GM12878 (cell line): ENCODE measurements around the gene KIF18A. TPM values are rescaled to one million over a fixed set of nuclear protein-coding genes. Genes with fewer than 3 reads are reported as not detected.

Experiments used
- ATAC-seq: fragments of 200-7000 bp; cut with Tn5 transposase; 3 replicates; pipeline ENCODE4 v1.9.1; 2020; ENCODE audit warnings: mild to moderate bottlenecking, moderate library complexity
- BruUV-seq: library from RNA; stranded (reverse); fragments of 400-500 nt; replicated peaks from 2 replicates; lab custom pipeline; 2021; lab: Mats Ljungman, UMichigan
- CTCF ChIA-PET: fragments of 300-600 bp; sonication (Branson Sonifier 250); formaldehyde crosslinking; extraction: SDS; loops from one replicate; lab custom pipeline; 2021; ENCODE audit warnings: inconsistent platforms; lab: Yijun Ruan, JAX
- POLR2A ChIA-PET: fragments of 350-600 bp; formaldehyde crosslinking; extraction: SDS; loops from one replicate; lab custom pipeline; 2021; ENCODE audit warnings: inconsistent platforms; lab: Charles Lee
- RAD21 ChIA-PET: fragments of 300-600 bp; sonication (Branson Sonifier 250); formaldehyde crosslinking; loops from one replicate; lab custom pipeline; 2023; ENCODE audit warnings: antibody characterized with exemption; ENCODE audit not compliant: unreplicated experiment; lab: Charles Lee
- SMC1A ChIA-PET: fragments of 300-600 bp; sonication (Branson Sonifier 250); formaldehyde crosslinking; loops from one replicate; lab custom pipeline; 2023; ENCODE audit not compliant: unreplicated experiment, uncharacterized antibody; lab: Charles Lee
- DNase-seq: peaks from one replicate; pipeline ENCODE4 v3.0.0-alpha.2; 2011; ENCODE audit warnings: low read depth, low spot score
- FAIRE-seq: peaks from 3 replicates; lab custom pipeline; 2011; peaks lifted over from hg19 to GRCh38; lab: Jason Lieb, UNC
- H2AFZ ChIP-seq: 2 replicates; pipeline ENCODE4 v1.6.0; 2011; ENCODE audit warnings: low read depth, low read length, control low read depth; ENCODE audit not compliant: control insufficient read depth
- H3K27ac ChIP-seq: 2 replicates; pipeline ENCODE4 v1.5.1; 2011; ENCODE audit warnings: control low read depth; ENCODE audit not compliant: control insufficient read depth, insufficient read depth
- H3K27me3 ChIP-seq, 2 experiments: replicated peaks in 1 of 2; 2 replicates each; pipeline versions ENCODE4 v1.6.0 to v1.6.1; 2011; ENCODE audit warnings: low read length in 1 of 2; ENCODE audit not compliant: control insufficient read depth in 2 of 2, insufficient read depth in 2 of 2
- H3K36me3 ChIP-seq, 2 experiments: 2 replicates each; pipeline ENCODE4 v1.5.1; 2011; ENCODE audit warnings: low read length in 1 of 2; ENCODE audit not compliant: control insufficient read depth in 2 of 2, insufficient read depth in 2 of 2
- H3K4me1 ChIP-seq: 2 replicates; pipeline ENCODE4 v1.6.1; 2011; ENCODE audit warnings: mild to moderate bottlenecking, low read length, moderate library complexity, mixed read lengths; ENCODE audit not compliant: control insufficient read depth, insufficient read depth
- H3K4me2 ChIP-seq: 2 replicates; pipeline ENCODE4 v1.6.0; 2011; ENCODE audit warnings: control low read depth; ENCODE audit not compliant: control insufficient read depth, insufficient read depth
- H3K4me3 ChIP-seq: fragments of 200-600 bp; sonication (generic); 2 replicates; pipeline ENCODE4 v1.5.1; 2016
- H3K79me2 ChIP-seq: 2 replicates; pipeline ENCODE4 v1.6.0; 2011; ENCODE audit warnings: low read length; ENCODE audit not compliant: control insufficient read depth, insufficient read depth
- H3K9ac ChIP-seq: 2 replicates; pipeline ENCODE4 v1.8.0; 2011; ENCODE audit warnings: low read length, control low read depth, mixed read lengths; ENCODE audit not compliant: control insufficient read depth, insufficient read depth
- H3K9me3 ChIP-seq: replicated peaks from 3 replicates; pipeline ENCODE4 v1.5.1; 2011; ENCODE audit warnings: mild to moderate bottlenecking, low read length; ENCODE audit not compliant: control insufficient read depth, insufficient read depth
- H4K20me1 ChIP-seq: 2 replicates; pipeline ENCODE4 v1.6.0; 2011; ENCODE audit not compliant: control insufficient read depth, insufficient read depth
- BHLHE40 ChIP-seq, 2 experiments: fragments of 450-650 bp in 1 of 2; IDR thresholded peaks; 2 replicates each; pipeline ENCODE4 v1.6.1; 2011 to 2017; ENCODE audit warnings: low read depth in 2 of 2, borderline replicate concordance in 1 of 2, improper control_type of control experiment in 1 of 2, low read length in 1 of 2, mild to moderate bottlenecking in 1 of 2
- CEBPZ ChIP-seq: fragments of 150-350 bp; IDR thresholded peaks from 2 replicates; pipeline ENCODE4 v1.6.1; 2016; ENCODE audit warnings: low read depth, low read length
- CHD2 ChIP-seq: IDR thresholded peaks from 2 replicates; pipeline ENCODE4 v1.6.1; 2011; ENCODE audit warnings: low read depth, low read length, improper control_type of control experiment, borderline replicate concordance
- CUX1 ChIP-seq: IDR thresholded peaks from 2 replicates; pipeline ENCODE4 v1.6.1; 2012; ENCODE audit warnings: improper control_type of control experiment, low read depth, low read length; ENCODE audit not compliant: insufficient replicate concordance
- KDM1A ChIP-seq: fragments of 200-600 bp; sonication (generic); IDR thresholded peaks from 2 replicates; pipeline ENCODE4 v1.6.1; 2016; ENCODE audit warnings: borderline replicate concordance
- NR2F1 ChIP-seq: fragments of 450-650 bp; conservative IDR thresholded peaks from 2 replicates; pipeline ENCODE4 v1.6.1; 2017; ENCODE audit warnings: mild to moderate bottlenecking
- PRDM15 ChIP-seq: fragments of 450-650 bp; formaldehyde crosslinking; IDR thresholded peaks from 2 replicates; pipeline ENCODE4 v1.4.0; 2020; ENCODE audit warnings: mild to moderate bottlenecking, moderate library complexity
- RUNX3 ChIP-seq: IDR thresholded peaks from 2 replicates; pipeline ENCODE4 v1.6.1; 2012; ENCODE audit warnings: low read length, inconsistent platforms
- ZNF274 ChIP-seq: IDR thresholded peaks from one replicate; pipeline ENCODE4 v1.8.0; 2011; ENCODE audit not compliant: insufficient read length, insufficient read depth
- WGBS: methylation state at CpG from one replicate; pipeline ENCODE4 v1.1.6; 2016; ENCODE audit warnings: low lambda C conversion rate; ENCODE audit not compliant: insufficient replicate concordance, insufficient coverage; ENCODE audit errors: missing lambda C conversion rate; 5-methylcytosine and 5-hydroxymethylcytosine counted together
- in situ Hi-C: fragments of 300-500 bp; cut with MboI; formaldehyde crosslinking; loops from 9 replicates; pipeline ENCODE4 v1.14.3; 2018; ENCODE audit warnings: mixed read lengths
- intact Hi-C: fragments of 100-400 bp; cut with micrococcal nuclease; formaldehyde crosslinking; loops from one replicate; pipeline ENCODE4 v1.14.2; 2022; ENCODE audit not compliant: unreplicated experiment
- polyA plus RNA-seq, 11 experiments: library from polyadenylated mRNA; depleted of rRNA in 4 of 11; unstranded in 6 of 11; stranded (reverse) in 5 of 11; fragments of >200 nt; fragmentation: Nextera tagmentation in 4 of 11; fragmentation: Illumina TruSeq in 1 of 11; extraction: Ambion mirVana in 4 of 11; extraction: Trizol in 1 of 11; gene quantifications; 1 replicate in 1 of 11; 2 replicates in 10 of 11; pipeline versions ENCODE4 v1.2.1 to v1.2.3, GENCODE V29; 2011 to 2016; ENCODE audit warnings: inconsistent platforms in 2 of 11, missing spikeins in 2 of 11, low read depth in 1 of 11
- total RNA-seq, 4 experiments: library from RNA; depleted of rRNA in 3 of 4; stranded (reverse); fragments of >200 nt in 3 of 4; fragmentation: Illumina TruSeq in 1 of 4; extraction: Trizol in 1 of 4; gene quantifications; 2 replicates each; pipeline versions ENCODE4 v1.2.1 to v1.2.3, GENCODE V29; 2013 to 2021

KIF18A gene
- total and polyA plus RNA-seq, 10 of the 15 experiments (the other 5 are each of a cell fraction or from before 2014, with no cell fraction given): 11.2 to 31.5 (median 20.4) TPM

- H4K20me1 ChIP-seq: no peaks in the 10 kb centered on the region
- no peak overlapping the region for H3K9ac ChIP-seq
- no peaks in the 10 kb centered on the region for H3K79me2 ChIP-seq
- no peak overlapping the region for H2AFZ ChIP-seq
- H3K4me1 ChIP-seq: no peaks in the 10 kb centered on the region
- SMC1A ChIA-PET: interaction anchor here (1.3 to 1.5 kb wide), 2 partner anchors 62 to 139 kb away, joined by 3 read pairs; no protein-coding TSS in a partner anchor
- CTCF ChIA-PET: no interaction called here
- no TSS peak for BruUV-seq
- in situ Hi-C loops (no loop called here), intact Hi-C loops (no loop called here)
- WGBS: 73% methylated on average over 2 of the region's 2 CpGs
- POLR2A ChIA-PET: no interaction called here
- H3K4me2 ChIP-seq: no peak overlapping the region
- no peaks in the 10 kb centered on the region for H3K27me3 ChIP-seq
- FAIRE-seq (no peak), DNase-seq (no peak), ATAC-seq (peak; percentile 44; the same call in 2 of the 3 replicates)
- RAD21 ChIA-PET: no interaction called here
- no peak overlapping the region for H3K4me3 ChIP-seq
- H3K27ac ChIP-seq: no peak overlapping the region
- no peaks in the 10 kb centered on the region for H3K36me3 ChIP-seq
- no peaks in the 10 kb centered on the region for H3K9me3 ChIP-seq
- TF ChIP-seq BHLHE40 (IDR thresholded peaks at IDR 0.05; ENCODE audit: borderline replicate concordance in 1 of 2, low read depth in 2 of 2, low read length in 1 of 2) (no peak), CUX1 (no peak), CEBPZ (no peak), KDM1A (no peak), PRDM15 (CRISPR knock-in tag) (no peak), RUNX3 (no peak), NR2F1 (no peak), CHD2 (no peak), ZNF274 (no peak)
These were observed 38.3 kb upstream of the KIF18A start for GRCh38 chr11:28146123-28146751.
